Cardiac muscle cell (in vitro differentiated cells and primary cell): ENCODE measurements around the gene USP21. TPM values are rescaled to one million over a fixed set of nuclear protein-coding genes. Genes with fewer than 3 reads are reported as not detected.
A peak's percentile ranks its signal among the peaks of the same experiment; 100 is the strongest.

Experiments used
- DNase-seq, 2 donors: peaks; one replicate each; pipeline versions ENCODE4 v3.0.0 to v3.0.0-alpha.2; 2010 to 2017; ENCODE audit warnings: low read depth in 1 of 2, low spot score in 1 of 2
- H3K27ac ChIP-seq: fragments of 200-600 bp; sonication (generic); 2 replicates; pipeline ENCODE4 v1.5.1; 2016
- H3K27me3 ChIP-seq: fragments of 200-600 bp; sonication (generic); 2 replicates; pipeline ENCODE4 v1.6.0; 2016; ENCODE audit warnings: control low read depth
- H3K36me3 ChIP-seq: fragments of 200-600 bp; sonication (generic); 2 replicates; pipeline ENCODE4 v1.5.1; 2016; ENCODE audit warnings: control low read depth
- H3K4me1 ChIP-seq: fragments of 200-600 bp; sonication (generic); 2 replicates; pipeline ENCODE4 v1.8.1; 2017; ENCODE audit warnings: low read depth, mild to moderate bottlenecking, mixed run types
- H3K4me3 ChIP-seq: fragments of 200-600 bp; sonication (generic); 2 replicates; pipeline ENCODE4 v1.5.1; 2016; ENCODE audit warnings: mild to moderate bottlenecking
- H3K9me3 ChIP-seq: fragments of 200-600 bp; sonication (generic); 2 replicates; pipeline ENCODE4 v1.5.1; 2017; ENCODE audit warnings: low read depth, mild to moderate bottlenecking, control low read depth
- CTCF ChIP-seq: IDR thresholded peaks from 2 replicates; pipeline ENCODE4 v1.5.1; 2012; ENCODE audit warnings: low read depth, mild to moderate bottlenecking, low read length
- polyA plus RNA-seq: library from polyadenylated mRNA; unstranded; fragments of >200 nt; fragmentation: Nextera tagmentation; extraction: Ambion mirVana; gene quantifications from 2 replicates; pipeline ENCODE4 v1.2.1, GENCODE V29; 2016
- total RNA-seq: library from RNA; depleted of rRNA; stranded (reverse); fragments of >200 nt; gene quantifications from 2 replicates; pipeline ENCODE4 v1.2.3, GENCODE V29; 2016

The USP21 gene
- total and polyA plus RNA-seq, 2 experiments from 2014 or later = 19.6 to 48.8 TPM

- Histone ChIP-seq H3K9me3 (no peaks in the 10 kb centered on the region), H3K4me1 (peaks cover 6% of the 10 kb centered on the region), H3K27ac (peak overlapping the region; percentile 65), H3K36me3 (peaks cover 11% of the 10 kb centered on the region), H3K27me3 (no peaks in the 10 kb centered on the region), H3K4me3 (no peak overlapping the region)
- TF ChIP-seq CTCF = no peak
- DNase-seq = no peak
These were observed 2.8 kb downstream of the USP21 start for GRCh38 chr1:161162052-161162451.

GRCh38 chr1:161162806-161163205, 3.5 kb downstream of the USP21 start:
- Histone ChIP-seq H3K4me3 (no peak overlapping the region), H3K27ac (peak overlapping the region; percentile 65), H3K4me1 (peaks cover 6% of the 10 kb centered on the region), H3K36me3 (peaks cover 5% of the 10 kb centered on the region), H3K9me3 (no peaks in the 10 kb centered on the region), H3K27me3 (no peaks in the 10 kb centered on the region)
- no peak for TF ChIP-seq CTCF
- no peak for DNase-seq

- Histone ChIP-seq H3K27me3 (no peaks in the 10 kb centered on the region), H3K9me3 (no peaks in the 10 kb centered on the region), H3K27ac (no peak overlapping the region), H3K4me3 (no peak overlapping the region), H3K4me1 (peaks cover 3% of the 10 kb centered on the region), H3K36me3 (peaks cover 5% of the 10 kb centered on the region)
- no peak for TF ChIP-seq CTCF
- no peak for DNase-seq
These were observed 4.5 kb downstream of the USP21 start for GRCh38 chr1:161163793-161164192.

- peak overlapping the region; percentile 60 for H3K4me3 ChIP-seq
- no peak for TF ChIP-seq CTCF
- peak overlapping the region; percentile 81 for H3K27ac ChIP-seq
- no peaks in the 10 kb centered on the region for H3K4me1 ChIP-seq
- H3K36me3 ChIP-seq = peaks cover 5% of the 10 kb centered on the region
- H3K27me3 ChIP-seq = no peaks in the 10 kb centered on the region
- H3K9me3 ChIP-seq = no peaks in the 10 kb centered on the region
- DNase-seq = no peak
These were observed 5.8 kb downstream of the USP21 start for GRCh38 chr1:161164901-161165610.

- Histone ChIP-seq H3K36me3 (peaks cover 14% of the 10 kb centered on the region), H3K9me3 (no peaks in the 10 kb centered on the region), H3K4me1 (no peaks in the 10 kb centered on the region), H3K27me3 (no peaks in the 10 kb centered on the region), H3K4me3 (peak within 1 kb of the TSS; percentile 60), H3K27ac (peak within 1 kb of the TSS; percentile 81)
- peak; percentile 99 for DNase-seq
- peak; percentile 44 for TF ChIP-seq CTCF
These were observed 6.7 kb downstream of the USP21 start, which contains the start of gene PPOX for GRCh38 chr1:161165742-161166668. Gene PPOX (plus strand): TSS chr1:161166426. CDS start chr1:161166848, 422 bp downstream.
